ENCODE results near the gene SPINK5.

SPINK5 gene

DNA sequence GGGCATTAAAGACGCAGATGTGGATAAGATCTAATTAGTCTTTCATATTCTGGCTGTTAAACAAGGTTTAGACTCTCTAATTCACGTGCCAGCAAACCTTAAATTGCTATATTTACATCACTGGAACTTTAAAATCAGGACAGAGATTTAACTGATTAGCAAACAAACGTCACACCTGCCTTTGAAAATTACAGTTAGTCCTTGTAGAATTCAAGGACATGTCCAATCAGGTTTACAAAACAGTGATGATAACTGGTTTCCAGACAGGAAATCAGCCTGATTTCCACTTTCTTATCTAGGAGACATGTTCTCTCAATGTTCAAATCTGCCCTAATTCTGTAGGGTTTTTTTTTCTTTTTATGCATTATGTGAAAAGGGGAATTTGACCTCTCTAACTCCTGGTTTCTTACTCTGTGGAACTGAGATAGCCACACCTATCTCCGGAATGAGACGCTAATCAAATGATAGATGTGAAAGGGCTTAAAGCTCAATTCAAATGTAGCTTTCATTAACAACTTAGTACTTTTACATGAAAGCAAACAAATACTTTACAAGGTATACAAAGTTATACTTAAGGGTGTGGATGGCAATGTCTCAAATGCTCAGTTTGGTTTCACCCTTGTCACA is 26.5 kb downstream of the SPINK5 start:
- H3K4me3 ChIP-seq (ENCODE audit: low read length): no peak overlapping the region
- no peak for DNase-seq (ENCODE audit: low read depth, low spot score)

DNA sequence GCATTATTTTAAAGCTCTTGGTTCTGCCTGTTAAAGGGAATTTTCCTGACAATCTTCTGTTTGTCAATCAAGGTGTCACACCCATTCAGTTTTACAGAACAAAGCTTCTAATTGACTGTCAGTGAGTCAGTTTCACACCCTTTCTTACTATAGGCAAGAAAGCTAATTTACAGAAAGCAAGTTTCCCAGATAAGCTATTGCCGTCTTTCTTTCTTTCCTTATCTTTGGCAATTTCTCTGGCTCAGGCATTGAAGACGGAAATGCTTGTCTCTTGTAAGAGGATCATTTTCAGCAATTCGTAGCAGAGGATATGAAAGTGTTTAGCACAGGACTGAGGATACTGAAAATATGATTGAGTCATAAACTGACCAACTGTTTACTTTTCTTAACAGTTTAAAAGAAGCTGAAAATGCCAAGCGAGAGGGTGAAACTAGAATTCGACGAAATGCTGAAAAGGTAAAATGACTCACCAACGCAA is 27.0 kb downstream of the SPINK5 start:
- H3K4me3 ChIP-seq (ENCODE audit: low read length): no peak overlapping the region
- no peak for DNase-seq (ENCODE audit: low read depth, low spot score)

DNA sequence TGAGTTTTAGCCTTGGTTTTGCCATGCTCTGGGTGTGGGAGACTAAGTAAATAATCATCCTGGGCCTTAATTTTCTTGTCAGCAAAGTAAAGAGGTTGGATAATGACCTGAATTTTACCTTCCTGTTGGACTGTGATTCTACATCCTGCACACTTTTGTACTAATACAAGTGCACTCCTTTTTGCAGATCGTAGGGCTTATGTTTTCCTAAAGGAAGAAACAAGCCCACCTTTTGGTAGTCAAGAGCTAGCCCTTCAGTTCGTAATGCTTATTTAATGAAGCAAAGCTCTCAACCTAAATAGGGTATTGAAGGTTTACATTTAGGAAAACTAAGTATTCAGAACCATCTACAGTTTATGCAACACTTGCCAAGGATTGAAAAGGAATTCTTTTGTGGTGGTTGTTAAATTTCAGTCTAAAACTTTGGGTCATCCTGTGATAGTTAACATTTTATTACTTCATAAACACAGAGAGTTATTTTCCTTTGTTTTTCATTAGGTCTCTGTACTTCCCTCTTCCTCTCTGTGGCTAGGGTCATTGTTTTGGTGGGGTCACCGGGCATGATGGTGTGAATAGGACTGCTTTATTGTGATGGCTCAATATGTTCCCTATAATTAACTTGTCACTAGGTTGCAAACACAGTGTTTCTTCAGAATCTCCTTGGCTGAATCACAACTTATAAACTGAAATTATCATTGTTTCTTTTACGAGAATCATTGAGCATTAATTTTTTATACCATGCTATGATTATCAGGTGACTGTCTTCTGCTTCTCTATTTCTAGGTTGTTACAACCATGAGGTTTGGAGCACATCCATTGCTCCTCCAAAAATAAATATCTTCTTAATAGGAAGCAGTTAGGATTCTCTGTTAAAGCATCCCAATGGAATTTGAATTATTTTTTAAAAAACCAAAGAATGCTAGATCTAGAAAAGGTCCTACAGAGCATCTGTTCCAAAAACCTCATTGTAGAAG is 28.5 kb downstream of the SPINK5 start:
- no peak for DNase-seq (ENCODE audit: low read depth, low spot score)
- H3K4me3 ChIP-seq (ENCODE audit: low read length): no peak overlapping the region

DNA sequence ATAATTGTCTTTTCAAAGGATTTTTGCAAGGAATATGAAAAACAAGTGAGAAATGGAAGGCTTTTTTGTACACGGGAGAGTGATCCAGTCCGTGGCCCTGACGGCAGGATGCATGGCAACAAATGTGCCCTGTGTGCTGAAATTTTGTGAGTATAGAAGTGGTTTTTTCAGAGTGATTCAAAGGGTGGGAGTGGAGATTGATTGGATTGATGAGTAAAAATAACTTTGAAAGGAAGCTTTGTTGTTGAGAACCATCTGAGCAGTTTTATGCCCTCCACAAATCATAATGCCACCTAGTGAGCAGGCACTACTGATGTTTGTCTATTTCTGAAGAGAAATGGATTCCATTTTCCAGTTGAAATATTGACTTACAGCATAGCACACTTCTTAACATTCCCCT is 30.6 kb downstream of the SPINK5 start:
- H3K4me3 ChIP-seq (ENCODE audit: low read length): no peak overlapping the region
- DNase-seq (ENCODE audit: low read depth, low spot score): no peak

DNA sequence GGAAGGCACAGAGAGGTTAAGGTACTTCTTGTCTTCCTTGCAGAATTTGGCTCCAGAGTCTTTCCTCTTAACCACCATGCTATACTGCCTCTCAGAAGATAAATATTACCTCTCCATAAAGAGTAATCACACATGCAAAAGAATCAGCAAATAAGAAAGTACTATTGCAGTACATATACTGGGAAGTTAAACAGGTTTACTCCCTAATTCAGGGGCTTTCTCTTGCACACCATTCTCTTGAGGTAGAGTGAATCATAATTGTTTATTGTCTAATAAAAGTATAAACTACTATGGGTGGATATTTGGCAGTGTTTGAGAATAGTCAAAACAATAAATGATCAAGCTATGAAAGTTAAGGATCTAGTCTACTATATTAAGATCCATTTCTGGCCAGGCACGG is 40.4 kb downstream of the SPINK5 start:
- no peak overlapping the region for H3K4me3 ChIP-seq (ENCODE audit: low read length)
- no peak for DNase-seq (ENCODE audit: low read depth, low spot score)

GRCh38 chr5:148107608-148108007 is 43.8 kb downstream of the SPINK5 start:
- DNase-seq (ENCODE audit: low read depth, low spot score): no peak
- no peak overlapping the region for H3K4me3 ChIP-seq (ENCODE audit: low read length)

GRCh38 chr5:148113243-148113642 is 49.5 kb downstream of the SPINK5 start:
- no peak for DNase-seq (ENCODE audit: low read depth, low spot score)
- H3K4me3 ChIP-seq (ENCODE audit: low read length): no peak overlapping the region

- DNase-seq (ENCODE audit: low read depth, low spot score): no peak
- H3K4me3 ChIP-seq (ENCODE audit: low read length): no peak overlapping the region
Observed at GRCh38 chr5:148120317-148120716, 56.5 kb downstream of the SPINK5 start.

DNA sequence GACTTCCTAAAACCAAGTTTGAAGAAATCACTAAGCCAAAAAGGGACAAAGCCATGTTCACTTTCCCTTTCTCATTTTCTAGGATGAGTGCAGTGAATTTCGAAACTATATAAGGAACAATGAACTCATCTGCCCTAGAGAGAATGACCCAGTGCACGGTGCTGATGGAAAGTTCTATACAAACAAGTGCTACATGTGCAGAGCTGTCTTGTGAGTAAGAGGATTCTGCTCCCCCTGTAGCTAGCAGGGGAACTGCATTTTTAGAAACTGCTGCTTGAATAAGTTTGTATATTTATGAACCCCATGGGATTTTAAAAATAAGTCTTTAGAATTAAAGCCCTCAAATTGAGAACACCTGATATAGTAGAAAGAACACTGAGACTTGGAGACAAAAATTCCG is 61.9 kb downstream of the SPINK5 start:
- peak; percentile 2 for DNase-seq (ENCODE audit: low read depth, low spot score)
- H3K4me3 ChIP-seq (ENCODE audit: low read length): no peak overlapping the region

DNA sequence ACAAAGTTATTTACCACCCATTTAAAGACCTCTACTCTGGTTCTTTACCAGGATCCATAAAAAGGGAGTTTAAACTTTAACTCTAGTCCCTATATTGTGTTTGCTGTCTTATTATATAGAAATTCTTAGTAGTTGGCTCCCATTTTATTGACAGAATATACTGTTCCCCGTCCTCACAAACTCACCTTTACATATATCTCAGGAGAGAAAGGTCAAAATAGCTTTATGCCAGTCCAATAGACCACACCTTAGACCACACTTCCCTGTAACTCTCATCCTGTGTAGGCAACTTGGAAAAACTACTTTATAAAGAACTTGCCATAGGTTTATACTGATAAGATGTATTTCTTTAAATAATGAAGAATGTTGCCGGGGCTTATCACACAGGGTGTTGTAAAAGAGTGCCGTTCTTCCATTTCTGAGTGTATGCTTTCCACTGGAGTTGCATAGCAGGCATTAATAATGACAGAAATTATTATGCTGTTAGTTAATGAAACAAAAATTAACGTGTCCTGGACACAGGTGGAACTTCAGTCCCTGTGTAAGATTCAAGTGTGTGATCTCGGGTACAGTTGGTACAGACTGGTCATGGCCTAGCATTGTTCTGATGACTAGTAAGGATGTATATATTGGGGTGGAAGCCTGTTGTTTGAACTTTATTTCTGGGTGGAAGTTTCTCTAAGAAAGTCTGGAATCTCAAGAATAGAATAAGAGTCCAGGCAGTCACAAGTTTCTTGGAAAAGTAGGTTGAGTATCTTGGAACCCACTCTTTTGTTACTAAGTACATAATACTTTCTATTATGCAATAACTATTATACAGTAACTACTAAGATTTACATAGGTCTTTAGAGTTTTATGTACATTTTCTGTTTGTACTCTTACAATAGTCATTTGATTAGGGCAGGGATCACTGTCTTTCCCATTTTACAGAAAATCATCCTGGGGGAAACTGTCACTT is 71.6 kb downstream of the SPINK5 start:
- H3K4me3 ChIP-seq (ENCODE audit: low read length): no peak overlapping the region
- DNase-seq (ENCODE audit: low read depth, low spot score): no peak

DNA sequence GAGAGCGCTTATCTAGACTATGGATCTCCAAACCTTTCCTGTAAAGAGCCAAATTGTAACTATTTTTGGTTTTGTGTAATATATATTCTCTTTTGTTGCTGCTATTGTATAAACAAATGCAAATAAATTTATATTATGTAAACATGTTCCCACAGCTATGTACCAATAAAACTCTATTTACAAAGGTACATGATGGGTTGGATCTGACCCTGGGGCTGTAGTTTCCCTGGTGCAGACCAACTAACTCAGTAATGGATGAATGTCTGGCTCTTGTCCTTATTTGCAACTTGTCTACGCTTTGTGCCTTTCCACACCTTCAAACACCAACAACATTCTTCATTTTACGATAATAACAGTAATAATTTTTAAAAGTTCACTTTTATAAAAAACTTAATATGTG is 77.1 kb downstream of the SPINK5 start:
- H3K4me3 ChIP-seq (ENCODE audit: low read length): no peak overlapping the region
- no peak for DNase-seq (ENCODE audit: low read depth, low spot score)

DNA sequence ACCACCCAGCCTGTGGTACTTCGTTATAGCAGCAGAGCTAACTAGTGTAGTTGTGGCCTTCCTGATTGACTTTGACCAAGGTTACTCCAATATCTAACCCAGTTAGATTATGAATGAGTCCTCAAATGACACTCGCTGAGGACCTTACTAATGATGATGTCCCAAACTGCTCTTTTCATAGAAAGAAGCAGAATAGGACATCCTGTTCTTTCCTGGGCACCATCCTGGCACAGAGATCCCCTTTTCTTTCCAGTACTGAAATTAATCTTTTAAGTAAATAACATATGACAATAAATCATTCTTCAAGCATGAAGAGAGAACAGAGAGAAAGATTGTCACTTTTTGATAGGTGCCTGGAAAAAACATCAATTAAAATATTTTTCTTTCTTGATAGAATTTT is 77.9 kb downstream of the SPINK5 start:
- H3K4me3 ChIP-seq (ENCODE audit: low read length): no peak overlapping the region
- DNase-seq (ENCODE audit: low read depth, low spot score): no peak

- DNase-seq (ENCODE audit: low read depth, low spot score): no peak
- no peak overlapping the region for H3K4me3 ChIP-seq (ENCODE audit: low read length)
Observed at GRCh38 chr5:148145916-148146315, 82.1 kb downstream of the SPINK5 start.

DNA sequence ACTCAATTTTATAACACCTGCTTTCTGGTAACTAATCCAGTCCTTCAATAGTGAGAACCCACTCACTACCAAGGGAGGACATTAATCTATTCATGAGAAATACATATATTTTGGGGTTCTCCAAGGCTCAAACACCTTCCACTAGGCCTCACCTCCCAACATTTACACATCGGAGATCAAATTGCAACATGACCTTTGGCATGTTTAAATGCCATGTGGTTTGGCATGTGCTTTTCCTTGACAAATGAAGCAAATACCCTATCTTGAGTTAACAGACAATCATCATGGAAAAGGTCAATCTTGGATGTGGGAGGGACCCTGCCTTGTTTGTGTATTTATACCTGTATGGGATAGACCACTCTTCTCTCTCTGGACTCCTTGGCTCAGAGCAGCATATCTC is 82.7 kb downstream of the SPINK5 start:
- no peak for DNase-seq (ENCODE audit: low read depth, low spot score)
- H3K4me3 ChIP-seq (ENCODE audit: low read length): no peak overlapping the region

- no peak overlapping the region for H3K4me3 ChIP-seq (ENCODE audit: low read length)
Observed at GRCh38 chr5:148147415-148147814, 83.6 kb downstream of the SPINK5 start.

DNA sequence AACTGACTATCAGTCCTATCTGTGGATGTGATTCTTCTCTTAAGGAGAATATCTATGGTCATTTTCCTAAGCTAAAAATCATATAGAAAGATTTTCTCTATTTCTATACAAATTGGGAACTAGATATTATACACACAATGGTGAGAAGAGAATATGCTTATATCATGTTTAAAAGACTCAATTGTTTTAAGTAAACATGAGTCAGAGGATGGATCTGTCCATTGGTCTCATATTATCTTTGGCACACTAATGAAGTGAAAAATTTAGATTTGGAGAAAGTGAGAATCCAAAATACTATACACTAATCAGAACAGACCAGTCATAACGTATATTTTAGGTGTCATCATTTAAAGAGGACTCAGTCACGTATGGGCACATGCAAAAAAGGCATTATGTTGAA is 88.1 kb downstream of the SPINK5 start:
- no peak overlapping the region for H3K4me3 ChIP-seq (ENCODE audit: low read length)
- DNase-seq (ENCODE audit: low read depth, low spot score): no peak

More at GRCh38 chr5:148147415-148147814, 83.6 kb downstream of the SPINK5 start:
- DNase-seq (ENCODE audit: low read depth, low spot score): no peak

DNA sequence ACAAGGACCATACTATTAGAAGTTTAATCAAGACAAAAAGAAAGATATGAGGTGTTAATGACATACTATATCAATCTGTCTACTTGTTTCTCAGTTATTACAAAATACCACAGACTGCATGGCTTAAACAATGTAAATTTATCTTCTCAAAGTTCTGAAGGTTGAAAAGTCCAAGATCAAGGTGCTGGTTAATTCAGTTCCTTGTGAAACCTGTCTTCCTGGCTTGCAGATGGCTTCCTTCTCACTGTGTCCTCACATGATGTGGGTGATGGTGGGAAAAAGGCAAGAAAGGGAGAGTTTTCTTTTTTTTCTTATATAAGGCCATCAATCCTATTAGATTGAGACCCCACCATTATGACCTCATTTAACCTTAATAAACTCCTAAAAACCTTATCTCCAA is 89.0 kb downstream of the SPINK5 start:
- no peak for DNase-seq (ENCODE audit: low read depth, low spot score)
- no peak overlapping the region for H3K4me3 ChIP-seq (ENCODE audit: low read length)

GRCh38 chr5:148156609-148157008 is 92.8 kb downstream of the SPINK5 start:
- no peak for DNase-seq (ENCODE audit: low read depth, low spot score)
- no peak overlapping the region for H3K4me3 ChIP-seq (ENCODE audit: low read length)

DNA sequence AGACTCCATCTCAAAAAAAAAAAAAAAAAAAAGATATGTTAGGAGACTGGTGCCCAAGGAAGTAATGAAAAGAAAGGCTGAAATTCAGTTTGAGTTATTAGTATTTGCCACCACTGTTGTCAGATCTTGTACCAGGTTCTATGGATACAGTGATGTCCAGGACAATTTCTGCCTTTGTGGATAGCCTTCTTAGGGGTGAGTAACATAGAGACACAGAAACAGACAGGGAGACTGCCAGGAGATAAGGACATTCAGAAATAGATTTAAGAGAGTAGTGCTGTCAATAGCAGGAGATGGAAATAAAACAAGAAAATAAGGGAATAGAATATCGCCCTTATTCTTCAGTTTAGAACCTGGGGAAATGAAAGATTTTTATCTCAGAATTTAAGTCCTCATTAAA is 98.3 kb downstream of the SPINK5 start:
- no peak for DNase-seq (ENCODE audit: low read depth, low spot score)
- H3K4me3 ChIP-seq (ENCODE audit: low read length): no peak overlapping the region
